ENCODE measurements around the gene CSNK1D. TPM values are rescaled to one million over a fixed set of nuclear protein-coding genes. Genes with fewer than 3 reads are reported as not detected.
A peak's percentile ranks its signal among the peaks of the same experiment; 100 is the strongest.

The CSNK1D gene
- total RNA-seq, 1 experiment from 2014 or later: 157 TPM

GRCh38 chr17:82298538-82299421 is 25.3 kb upstream of the CSNK1D start:
- no peak for TF ChIP-seq CTCF (IDR thresholded peaks at IDR 0.05; ENCODE audit: unreplicated experiment)
- no peak for DNase-seq
- no TSS peak for BruUV-seq (replicated peaks)
- Mint-ChIP-seq H3K27me3 (ENCODE audit: unreplicated experiment) (peaks cover 7% of the 10 kb centered on the region), H3K4me3 (ENCODE audit: low read depth, unreplicated experiment) (peak overlapping the region; percentile 74), H3K9me3 (ENCODE audit: low read depth, unreplicated experiment) (no peaks in the 10 kb centered on the region), H3K27ac (ENCODE audit: unreplicated experiment) (peak overlapping the region; percentile 85), H3K36me3 (ENCODE audit: insufficient read depth, unreplicated experiment) (peaks cover 36% of the 10 kb centered on the region), H3K4me1 (ENCODE audit: low read depth, unreplicated experiment) (peaks cover 63% of the 10 kb centered on the region)
- intact Hi-C loops (cut with micrococcal nuclease; ENCODE audit: unreplicated experiment): loop anchor here (5.0 to 10.0 kb wide), 2 partner anchors 39 to 54 kb away; no protein-coding TSS in a partner anchor
- CTCF ChIA-PET: interaction anchor here (1.0 to 1.9 kb wide), 4 partner anchors 10 to 93 kb away, joined by 3 to 5 read pairs (median 4); no protein-coding TSS in a partner anchor

GRCh38 chr17:82297714-82298537 is 24.4 kb upstream of the CSNK1D start:
- Mint-ChIP-seq H3K27me3 (ENCODE audit: unreplicated experiment) (peaks cover 6% of the 10 kb centered on the region), H3K36me3 (ENCODE audit: insufficient read depth, unreplicated experiment) (peaks cover 41% of the 10 kb centered on the region), H3K27ac (ENCODE audit: unreplicated experiment) (peak overlapping the region; percentile 85), H3K4me1 (ENCODE audit: low read depth, unreplicated experiment) (peaks cover 63% of the 10 kb centered on the region), H3K4me3 (ENCODE audit: low read depth, unreplicated experiment) (peak overlapping the region; percentile 74), H3K9me3 (ENCODE audit: low read depth, unreplicated experiment) (no peaks in the 10 kb centered on the region)
- intact Hi-C loops (cut with micrococcal nuclease; ENCODE audit: unreplicated experiment): loop anchor here (5.0 to 10.0 kb wide), 2 partner anchors 39 to 53 kb away; no protein-coding TSS in a partner anchor
- no TSS peak for BruUV-seq (replicated peaks)
- no peak for TF ChIP-seq CTCF (IDR thresholded peaks at IDR 0.05; ENCODE audit: unreplicated experiment)
- CTCF ChIA-PET: interaction anchor here (0.5 to 1.9 kb wide), 6 partner anchors 11 to 343 kb away, joined by 3 to 5 read pairs (median 3); partner anchors contain the start of gene NARF
- DNase-seq: peak; percentile 93

GRCh38 chr17:82297280-82297713 is 23.8 kb upstream of the CSNK1D start:
- peak overlapping the region; percentile 74 for H3K4me3 Mint-ChIP-seq (ENCODE audit: low read depth, unreplicated experiment)
- intact Hi-C loops (cut with micrococcal nuclease; ENCODE audit: unreplicated experiment): loop anchor here (5.0 to 10.0 kb wide), 2 partner anchors 40 to 52 kb away; no protein-coding TSS in a partner anchor
- BruUV-seq (replicated peaks): TSS peak; percentile 65

More at GRCh38 chr17:82297280-82297713, 23.8 kb upstream of the CSNK1D start:
- CTCF ChIA-PET: interaction anchor here (1.6 to 1.9 kb wide), 2 partner anchors 15 to 91 kb away, joined by 3 to 5 read pairs; no protein-coding TSS in a partner anchor
- Mint-ChIP-seq H3K4me1 (ENCODE audit: low read depth, unreplicated experiment) (peaks cover 63% of the 10 kb centered on the region), H3K36me3 (ENCODE audit: insufficient read depth, unreplicated experiment) (peaks cover 47% of the 10 kb centered on the region), H3K27me3 (ENCODE audit: unreplicated experiment) (no peaks in the 10 kb centered on the region), H3K27ac (ENCODE audit: unreplicated experiment) (peak overlapping the region; percentile 85), H3K9me3 (ENCODE audit: low read depth, unreplicated experiment) (no peaks in the 10 kb centered on the region)
- DNase-seq: peak; percentile 57
- no peak for TF ChIP-seq CTCF (IDR thresholded peaks at IDR 0.05; ENCODE audit: unreplicated experiment)
